ENCODE data around the gene B4GALT4.

GRCh38 chr3:119222391-119222790 lies 18.3 kb downstream of the B4GALT4 start:
- no peak for TF ChIP-seq CTCF (conservative IDR thresholded peaks at IDR 0.05; ENCODE audit: low read depth, low read length)
- no peak for TF ChIP-seq BHLHE40 (IDR thresholded peaks at IDR 0.05; ENCODE audit: low read depth, low read length)
- no peak for TF ChIP-seq POLR2A (IDR thresholded peaks at IDR 0.05; ENCODE audit: low read depth, low read length)
- TF ChIP-seq RFX5 (IDR thresholded peaks at IDR 0.05; ENCODE audit: low read depth, low read length) = no peak
- no peak for TF ChIP-seq CEBPB (IDR thresholded peaks at IDR 0.05; ENCODE audit: low read depth, low read length)
- no peak for TF ChIP-seq NFE2L2 (IDR thresholded peaks at IDR 0.05; ENCODE audit: low read depth, low read length)
- no peak for TF ChIP-seq MAFK (IDR thresholded peaks at IDR 0.05; ENCODE audit: low read depth, low read length)
- no peak for TF ChIP-seq MXI1 (IDR thresholded peaks at IDR 0.05; ENCODE audit: borderline replicate concordance, low read depth, low read length)
- no peak for TF ChIP-seq USF2 (IDR thresholded peaks at IDR 0.05; ENCODE audit: low read depth, low read length)
- TF ChIP-seq RAD21 (IDR thresholded peaks at IDR 0.05; ENCODE audit: low read length) = no peak
